ENCODE data around the gene GCSAML.
"Not testable (repeated sequence)": the region's sequence is repeated elsewhere in the genome, so short reads cannot be mapped to it uniquely, and the experiment has no call there.

GRCh38 chr1:247521886-247522285 lies 27.0 kb upstream of the GCSAML start:
- TF ChIP-seq CTCF (IDR thresholded peaks at IDR 0.05; ENCODE audit: low read depth, low read length, missing input control); MAX (IDR thresholded peaks at IDR 0.05); ZBTB33 (IDR thresholded peaks at IDR 0.05); SP1 (IDR thresholded peaks at IDR 0.05); RAD21 (IDR thresholded peaks at IDR 0.05); YY1 (IDR thresholded peaks at IDR 0.05); FOXA2 (IDR thresholded peaks at IDR 0.05); NR2F2 (IDR thresholded peaks at IDR 0.05): not testable (repeated sequence)
